HG02885 (cell line): ENCODE measurements around the gene CNNM4.

ENCODE experiments used
- ATAC-seq: cut with Tn5 transposase; IDR thresholded peaks from one replicate; pipeline ENCODE4 v1.9.1; 2021; ENCODE audit warnings: mild to moderate bottlenecking; ENCODE audit not compliant: unreplicated experiment, poor library complexity

CNNM4 gene

GRCh38 chr2:96757477-96757860 lies 3.2 kb upstream of the CNNM4 start:
- ATAC-seq, result no peak

GRCh38 chr2:96758987-96759386 lies 1.7 kb upstream of the CNNM4 start:
- ATAC-seq, result no peak

DNA sequence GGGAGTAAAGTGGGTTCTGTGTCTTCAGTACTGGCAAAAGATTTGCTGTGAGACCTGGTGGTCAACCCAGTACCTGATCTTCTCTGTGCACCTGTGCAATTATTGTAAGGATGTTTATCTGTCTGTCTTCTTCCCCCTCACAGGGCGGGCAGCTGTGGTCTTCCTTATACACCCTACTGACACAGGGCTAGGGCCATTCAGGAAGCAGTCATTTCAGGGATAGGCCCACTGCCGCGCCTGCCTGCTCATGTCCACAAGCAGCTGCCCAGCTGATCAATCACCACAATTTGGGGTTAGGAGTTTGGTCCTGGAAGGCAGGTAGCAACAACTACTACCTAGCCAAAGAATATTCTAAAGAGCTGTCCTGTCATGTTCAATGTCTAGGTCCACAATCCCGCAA lies 1.2 kb upstream of the CNNM4 start:
- no peak for ATAC-seq

- ATAC-seq, result no peak
Measured at GRCh38 chr2:96760986-96761832, 507 bp downstream of the CNNM4 start.

DNA sequence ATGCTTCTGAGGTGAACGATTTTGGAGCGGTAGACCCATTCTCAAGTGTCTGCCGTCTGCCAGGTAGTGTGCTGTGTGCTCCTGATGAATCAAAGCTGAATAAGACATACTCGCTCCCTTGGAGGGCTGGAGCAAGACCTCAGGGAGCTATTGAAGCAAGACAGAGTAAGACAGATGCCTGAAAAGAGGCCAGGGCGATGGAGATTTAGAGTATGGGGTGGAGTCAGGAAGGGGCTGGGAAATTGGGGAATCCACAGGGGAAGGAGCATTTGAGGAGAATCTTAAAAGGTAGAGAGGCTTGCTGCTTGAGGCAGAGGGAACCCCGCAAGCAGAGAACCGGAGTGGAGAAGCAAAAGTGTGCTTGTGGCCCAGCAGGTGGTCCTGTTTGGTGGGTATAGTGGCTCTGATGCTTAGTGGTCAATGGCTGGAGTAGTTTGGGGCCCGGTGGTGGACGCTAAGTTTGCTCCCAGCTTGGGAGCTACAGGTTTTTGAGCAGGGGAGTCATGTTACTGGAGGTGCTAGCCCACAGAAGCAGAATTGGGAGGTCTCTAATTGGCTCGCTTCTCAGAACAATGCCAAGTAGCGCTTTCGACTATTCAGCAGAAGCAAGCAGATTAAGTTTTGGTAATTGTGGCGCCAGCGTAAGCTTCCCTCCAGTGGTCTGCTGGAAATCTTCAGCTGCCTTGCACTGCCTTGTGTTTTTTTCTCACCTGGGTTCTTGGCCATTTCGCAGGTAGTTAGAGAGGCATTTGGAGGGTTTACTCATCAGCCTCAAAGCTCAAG lies 2.0 kb downstream of the CNNM4 start:
- no peak for ATAC-seq

DNA sequence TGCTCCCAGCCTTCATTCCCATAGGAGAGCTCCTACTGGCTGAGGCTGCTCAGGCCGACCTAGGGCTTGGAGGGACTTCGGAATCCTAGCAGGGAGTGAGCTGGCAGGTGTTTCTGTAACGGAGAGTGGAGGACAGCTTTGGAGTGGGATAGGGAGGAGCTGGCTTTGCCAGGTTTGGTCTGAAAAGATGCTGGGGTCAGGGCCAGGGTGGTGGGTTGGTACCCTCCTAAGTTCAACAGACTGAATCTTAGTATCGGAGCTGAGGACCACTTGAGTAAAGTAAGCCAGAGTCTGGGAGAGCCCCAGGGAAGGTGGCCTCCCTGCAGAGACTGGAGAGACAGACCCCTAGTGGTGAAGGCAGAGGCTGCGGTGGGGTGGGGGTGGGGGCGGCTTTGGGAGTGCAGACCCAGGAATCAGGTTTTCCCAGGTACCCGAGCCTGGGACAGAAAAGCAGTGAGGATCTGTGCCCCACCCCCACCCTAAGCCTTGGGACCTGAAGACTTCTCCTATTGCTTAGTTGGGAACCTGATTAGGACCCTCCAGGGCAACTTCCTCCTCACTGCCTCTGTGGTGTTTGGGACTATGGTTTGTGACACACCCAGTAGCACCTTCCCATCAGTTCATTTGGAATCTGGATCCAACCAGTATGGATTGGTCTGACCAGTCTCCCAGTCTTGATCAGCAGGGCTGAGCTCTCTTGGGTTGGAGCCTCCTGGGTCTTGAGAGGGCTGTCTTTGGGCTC lies 3.0 kb downstream of the CNNM4 start:
- no peak for ATAC-seq

DNA sequence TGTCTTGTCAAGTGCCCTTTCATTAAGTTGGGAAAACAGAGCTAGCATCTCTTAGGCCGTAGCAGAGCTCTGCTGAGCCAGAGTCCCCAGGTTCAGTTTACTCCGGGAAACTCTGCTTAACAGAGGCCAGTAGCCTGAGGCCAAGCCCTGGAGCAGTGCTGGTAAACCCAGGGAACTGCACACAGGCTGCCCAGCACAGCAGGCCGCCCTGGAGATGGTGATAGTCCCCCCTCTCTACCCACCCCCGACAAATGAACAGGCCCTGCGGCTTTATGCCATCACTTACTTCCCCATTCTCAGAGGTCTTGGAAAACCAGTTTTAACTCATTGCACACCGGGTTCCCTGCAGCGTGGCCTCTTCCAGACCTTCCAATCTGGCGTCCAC lies 3.5 kb downstream of the CNNM4 start:
- no peak for ATAC-seq

DNA sequence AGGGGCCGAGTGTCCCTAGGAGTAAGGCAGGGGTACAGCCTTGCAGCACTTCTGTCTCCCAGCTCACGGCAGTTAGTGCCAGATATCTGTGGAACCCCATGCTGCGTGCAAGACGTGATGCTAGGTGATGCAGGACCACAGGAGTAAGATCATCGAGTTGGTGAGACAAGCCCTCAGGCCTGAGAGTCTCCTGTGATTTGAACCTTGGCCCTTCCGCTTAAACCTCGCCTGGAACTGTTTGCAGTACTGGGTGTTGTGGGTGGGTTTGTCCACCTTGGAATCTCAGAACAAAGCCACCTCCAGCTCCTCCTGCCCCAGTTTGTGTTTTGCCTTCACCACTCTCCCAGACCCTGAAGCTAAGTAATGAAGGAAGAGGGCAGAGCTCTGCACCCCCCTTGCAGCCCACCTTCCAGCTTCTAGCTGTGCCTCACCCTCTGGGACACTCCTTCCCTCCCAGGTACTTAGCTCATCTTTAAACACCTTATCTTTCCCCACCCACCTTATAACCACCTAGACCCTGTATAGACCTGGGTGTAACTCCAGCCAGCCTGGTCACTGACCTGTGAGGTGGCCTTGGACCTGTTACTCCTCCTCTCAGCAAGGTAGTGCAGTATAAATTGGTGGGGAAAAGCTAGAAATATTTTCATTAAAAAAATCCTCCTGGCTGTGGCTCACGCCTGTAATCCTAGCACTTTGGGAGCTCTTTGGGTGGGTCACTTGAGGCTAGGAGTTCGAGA lies 6.6 kb downstream of the CNNM4 start:
- no peak for ATAC-seq

GRCh38 chr2:96768083-96768561 lies 7.4 kb downstream of the CNNM4 start:
- ATAC-seq, result peak; percentile 49

- no peak for ATAC-seq
Measured at GRCh38 chr2:96769814-96770213, 9.1 kb downstream of the CNNM4 start.

- no peak for ATAC-seq
Measured at GRCh38 chr2:96770442-96771202, 9.9 kb downstream of the CNNM4 start.

DNA sequence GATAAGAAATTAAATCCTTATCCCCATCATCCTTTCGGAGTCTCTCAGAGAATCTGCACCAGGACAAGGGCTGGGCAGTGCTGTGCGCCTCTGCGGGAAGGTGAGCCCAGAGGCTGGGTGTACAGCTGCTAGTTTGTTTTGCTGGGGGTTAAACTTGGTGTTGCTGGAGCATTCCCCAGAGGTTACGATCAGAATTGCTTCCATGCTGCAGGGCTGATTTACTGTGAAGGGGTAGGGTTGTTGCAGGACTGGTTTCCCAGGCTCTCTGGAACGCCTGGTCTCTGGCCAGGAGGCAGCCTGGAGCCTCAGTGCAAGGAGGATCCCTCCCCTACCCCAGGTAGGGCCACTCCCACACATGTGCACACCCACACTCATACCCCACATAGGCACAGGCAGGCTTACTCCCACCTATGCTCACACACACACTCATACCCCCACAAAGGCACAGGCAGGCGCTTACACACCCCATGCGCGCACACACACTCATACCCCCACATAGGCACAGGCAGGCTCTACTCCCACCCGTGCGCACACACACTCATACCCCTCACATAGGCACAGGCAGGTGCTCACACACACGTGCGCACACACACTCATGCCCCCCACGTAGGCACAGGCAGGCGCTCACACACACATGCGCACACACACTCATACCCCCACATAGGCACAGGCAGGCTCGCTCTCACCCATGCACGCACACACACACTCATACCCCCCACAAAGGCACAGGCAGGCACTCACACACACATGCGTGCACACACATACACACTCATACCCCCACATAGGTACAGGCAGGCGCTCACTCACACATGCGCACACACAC lies 11.3 kb downstream of the CNNM4 start:
- no peak for ATAC-seq

DNA sequence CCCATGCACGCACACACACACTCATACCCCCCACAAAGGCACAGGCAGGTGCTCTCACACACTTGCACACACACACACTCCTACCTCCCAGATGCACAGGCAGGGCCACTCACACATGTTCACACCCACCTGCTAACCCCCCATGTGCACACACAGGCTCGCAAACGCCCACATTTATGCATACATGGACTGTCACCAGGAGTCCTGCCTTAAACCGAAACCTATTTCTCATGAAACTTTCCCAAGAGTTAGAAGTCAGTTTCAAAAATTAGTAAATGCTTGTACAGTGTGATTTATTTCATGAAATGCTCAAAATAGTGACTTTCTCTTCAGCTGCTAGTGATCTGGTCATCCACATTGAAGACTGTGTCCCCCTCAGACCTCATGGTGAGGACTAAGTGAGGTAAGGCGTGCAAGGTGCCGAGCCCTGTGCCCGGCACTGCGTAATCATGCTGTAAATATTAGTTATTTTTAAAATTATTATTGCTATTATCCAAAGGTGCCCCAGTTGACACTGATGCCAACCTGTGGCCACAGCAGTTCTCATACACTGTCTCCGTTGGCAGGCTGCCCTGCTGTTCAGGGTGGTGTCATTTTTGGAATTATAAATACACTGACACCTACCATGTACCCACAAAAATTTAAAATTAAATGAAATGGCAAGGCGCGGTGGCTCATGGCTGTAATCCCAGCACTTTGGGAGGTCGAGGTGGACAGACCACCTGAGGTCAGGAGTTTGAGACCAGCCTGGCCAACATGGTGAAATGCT lies 12.4 kb downstream of the CNNM4 start:
- peak; percentile 56 for ATAC-seq

GRCh38 chr2:96773922-96774321 lies 13.2 kb downstream of the CNNM4 start:
- peak; percentile 32 for ATAC-seq

DNA sequence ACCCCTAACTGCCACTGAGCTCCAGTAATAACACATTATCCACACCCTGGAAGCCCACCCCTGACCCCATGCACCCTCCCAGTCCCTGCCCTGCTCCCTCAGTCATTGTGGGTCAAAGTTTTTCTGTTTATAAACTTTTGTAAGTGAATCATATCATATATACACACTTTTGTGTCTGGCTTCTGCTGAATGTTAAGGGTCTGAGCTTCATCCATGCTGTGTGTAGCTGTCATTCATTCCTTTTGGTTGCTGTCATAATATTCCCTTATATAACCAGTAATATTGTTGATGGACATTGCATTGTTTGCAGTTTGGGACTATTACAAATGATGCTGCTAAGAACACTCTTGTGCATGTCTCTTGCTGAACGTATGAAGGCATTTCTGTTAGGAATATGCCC lies 14.5 kb downstream of the CNNM4 start:
- no peak for ATAC-seq

DNA sequence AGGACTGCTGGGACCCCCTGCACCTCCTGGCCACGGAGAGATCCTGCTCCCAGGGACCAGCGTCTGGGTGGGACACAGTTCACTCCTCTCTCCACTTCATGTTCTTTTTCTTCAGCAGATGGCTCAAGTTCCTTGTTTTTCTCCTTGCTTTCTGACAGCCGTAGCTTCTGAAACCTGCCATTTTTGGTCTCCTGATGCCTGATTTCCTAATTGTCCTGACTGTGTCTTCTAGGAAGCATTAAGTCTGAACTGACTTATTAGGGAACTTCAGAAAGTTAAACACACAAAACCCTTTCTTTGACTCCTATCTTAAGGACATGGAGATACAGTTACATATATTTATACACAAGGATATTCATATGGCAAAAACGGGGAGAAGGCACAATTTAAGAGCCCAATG lies 22.7 kb downstream of the CNNM4 start:
- ATAC-seq, result no peak

GRCh38 chr2:96787411-96787810 lies 26.7 kb downstream of the CNNM4 start:
- ATAC-seq, result no peak
